Endothelial cell of umbilical vein (primary cell): Measurements from ENCODE around the gene TTC3. TPM values are rescaled to one million over a fixed set of nuclear protein-coding genes. Genes with fewer than 3 reads are reported as not detected.

Experiments used
- BruUV-seq: library from RNA; stranded (reverse); fragments of 400-500 nt; replicated peaks from 2 replicates; lab custom pipeline; 2021; lab: Mats Ljungman, UMichigan
- CTCF ChIA-PET: fragments of 300-600, 350-600 bp; sonication (Branson Sonifier 250); formaldehyde crosslinking; loops from one replicate; lab custom pipeline; 2021; ENCODE audit warnings: antibody characterized with exemption, inconsistent platforms; lab: Charles Lee
- POLR2A ChIA-PET: fragments of 300-600, 350-600 bp; sonication (Branson Sonifier 250); formaldehyde crosslinking; loops from one replicate; lab custom pipeline; 2021; ENCODE audit warnings: antibody characterized with exemption, inconsistent platforms; lab: Charles Lee
- DNase-seq: peaks from one replicate; pipeline ENCODE4 v3.0.0-alpha.2; 2011; ENCODE audit warnings: low read depth, low spot score
- FAIRE-seq: peaks from 2 replicates; lab custom pipeline; 2011; peaks lifted over from hg19 to GRCh38; lab: Jason Lieb, UNC
- H2AFZ ChIP-seq: 2 replicates; pipeline ENCODE4 v1.6.0; 2012; ENCODE audit warnings: low read depth, low read length, control low read depth, inconsistent platforms
- H3K27ac ChIP-seq: 2 replicates; pipeline ENCODE4 v1.5.1; 2011; ENCODE audit warnings: low read depth, mild to moderate bottlenecking, control low read depth, low read length, moderate library complexity; ENCODE audit not compliant: insufficient read depth
- H3K27me3 ChIP-seq, 2 experiments: 2 replicates each; pipeline versions ENCODE4 v1.6.0 to v1.6.1; 2011; ENCODE audit warnings: low read length in 2 of 2, mixed read lengths in 1 of 2; ENCODE audit not compliant: control insufficient read depth in 2 of 2, insufficient read depth in 2 of 2
- H3K36me3 ChIP-seq, 2 experiments: 2 replicates in 1 of 2; 3 replicates in 1 of 2; pipeline ENCODE4 v1.5.1; 2011; ENCODE audit warnings: low read length in 2 of 2, mild to moderate bottlenecking in 1 of 2, moderate library complexity in 1 of 2; ENCODE audit not compliant: control insufficient read depth in 2 of 2, insufficient read depth in 2 of 2; ENCODE audit errors: extremely low read depth in 1 of 2
- H3K4me1 ChIP-seq: 3 replicates; pipeline ENCODE4 v1.5.1; 2011; ENCODE audit warnings: mild to moderate bottlenecking, low read length; ENCODE audit not compliant: control insufficient read depth, insufficient read depth; ENCODE audit errors: extremely low read depth
- H3K4me2 ChIP-seq: 2 replicates; pipeline ENCODE4 v1.6.1; 2011; ENCODE audit warnings: low read length, control low read depth, mixed read lengths; ENCODE audit not compliant: insufficient read depth
- H3K4me3 ChIP-seq, 3 experiments: fragments of 200-600 bp in 1 of 3; sonication (generic), shearing (Covaris generic) in 1 of 3; replicated peaks in 1 of 3; 2 replicates each; pipeline ENCODE4 v1.5.1; 2011 to 2016; ENCODE audit warnings: control low read depth in 3 of 3, low read length in 3 of 3, mild to moderate bottlenecking in 2 of 3, inconsistent platforms in 1 of 3, low read depth in 1 of 3, moderate library complexity in 1 of 3; ENCODE audit not compliant: insufficient read depth in 1 of 3
- H3K79me2 ChIP-seq: 2 replicates; pipeline ENCODE4 v1.6.0; 2012; ENCODE audit warnings: low read length, inconsistent platforms; ENCODE audit not compliant: control insufficient read depth, insufficient read depth
- H3K9ac ChIP-seq: replicated peaks from 2 replicates; pipeline ENCODE3; 2011; ENCODE audit warnings: low read length, control low read depth; ENCODE audit not compliant: insufficient read depth; ENCODE audit errors: extremely low read depth
- H3K9me1 ChIP-seq: replicated peaks from 3 replicates; pipeline ENCODE4 v1.6.0; 2011; ENCODE audit warnings: mild to moderate bottlenecking, low read length; ENCODE audit not compliant: control insufficient read depth, insufficient read depth; ENCODE audit errors: extremely low read depth
- H3K9me3 ChIP-seq: replicated peaks from 2 replicates; pipeline ENCODE4 v1.5.1; 2012; ENCODE audit warnings: low read length, inconsistent platforms; ENCODE audit not compliant: control insufficient read depth, insufficient read depth
- H4K20me1 ChIP-seq: replicated peaks from 2 replicates; pipeline ENCODE3; 2011; ENCODE audit warnings: mild to moderate bottlenecking, low read length; ENCODE audit not compliant: control insufficient read depth, insufficient read depth; ENCODE audit errors: extremely low read depth
- CTCF ChIP-seq, 2 donors: IDR thresholded peaks; 1 replicate in 1 of 2; 2 replicates in 1 of 2; pipeline ENCODE4 v1.5.1; 2011; ENCODE audit warnings: low read length in 2 of 2, mild to moderate bottlenecking in 2 of 2, moderate library complexity in 2 of 2, control low read depth in 1 of 2, inconsistent platforms in 1 of 2, low read depth in 1 of 2; ENCODE audit not compliant: insufficient read depth in 1 of 2; ENCODE audit errors: extremely low read depth in 1 of 2
- EZH2 ChIP-seq: IDR thresholded peaks from 2 replicates; pipeline ENCODE4 v1.6.1; 2012; ENCODE audit warnings: borderline replicate concordance, low read depth, mild to moderate bottlenecking, moderate library complexity, low read length, inconsistent platforms; ENCODE audit not compliant: severe bottlenecking
- FOS ChIP-seq: IDR thresholded peaks from 2 replicates; pipeline ENCODE4 v1.6.1; 2011; ENCODE audit warnings: mild to moderate bottlenecking, low read length, moderate library complexity, borderline replicate concordance; ENCODE audit not compliant: insufficient read depth
- GATA2 ChIP-seq: IDR thresholded peaks from 2 replicates; pipeline ENCODE4 v1.7.0; 2011; ENCODE audit warnings: low read depth, mild to moderate bottlenecking, moderate library complexity, mixed read lengths, low read length; ENCODE audit not compliant: insufficient read length, insufficient read depth
- JUN ChIP-seq: IDR thresholded peaks from 2 replicates; pipeline ENCODE4 v1.6.1; 2011; ENCODE audit warnings: borderline replicate concordance, low read depth; ENCODE audit not compliant: insufficient read length, insufficient read depth
- MAX ChIP-seq: IDR thresholded peaks from 2 replicates; pipeline ENCODE4 v1.6.1; 2011; ENCODE audit not compliant: insufficient read depth, insufficient read length
- MYC ChIP-seq: IDR thresholded peaks from one replicate; pipeline ENCODE4 v1.6.1; 2011; ENCODE audit warnings: mild to moderate bottlenecking, low read depth, low read length
- POLR2A ChIP-seq: IDR thresholded peaks from 2 replicates; pipeline ENCODE4 v1.6.1; 2012; ENCODE audit warnings: low read depth, mild to moderate bottlenecking, control low read depth, low read length
- POLR2AphosphoS5 ChIP-seq: IDR thresholded peaks from 2 replicates; pipeline ENCODE4 v1.6.1; 2012; ENCODE audit warnings: low read depth, mild to moderate bottlenecking, control low read depth, low read length, moderate library complexity; ENCODE audit not compliant: insufficient read depth
- dilution Hi-C: fragments of 300-500 bp; cut with MboI; formaldehyde crosslinking; loops from one replicate; pipeline ENCODE4 v1.15.0; 2019; ENCODE audit warnings: low sequenced_read_pairs; ENCODE audit not compliant: extremely low pct_ligation_motif_present
- intact Hi-C: fragments of 100-400 bp; cut with micrococcal nuclease; formaldehyde crosslinking; loops from one replicate; pipeline ENCODE4 v1.10.0; 2022
- polyA plus RNA-seq, 4 experiments: library from polyadenylated mRNA; depleted of rRNA in 3 of 4; stranded (reverse) in 3 of 4; unstranded in 1 of 4; fragments of >200 nt; gene quantifications; 2 replicates each; pipeline versions ENCODE4 v1.2.1 to v1.2.3, GENCODE V29; 2011 to 2012; ENCODE audit warnings: missing spikeins in 1 of 4
- total RNA-seq: library from RNA; stranded (reverse); gene quantifications from 2 replicates; pipeline ENCODE4 v1.2.3, GENCODE V29; 2021

Gene TTC3
- total and polyA plus RNA-seq, 2 donors (not counting 3 experiments of a cell fraction or from before 2014, with no cell fraction given), result 26.2 to 113 TPM

- Histone ChIP-seq H3K36me3 (peaks cover 13 to 15% of the 10 kb centered on the region in 2 experiments), H2AFZ (no peak overlapping the region), H3K4me1 (no peaks in the 10 kb centered on the region), H3K4me2 (no peak overlapping the region), H3K9ac (no peak overlapping the region), H3K9me1 (no peaks in the 10 kb centered on the region), H3K4me3 (no peak overlapping the region), H3K9me3 (no peaks in the 10 kb centered on the region), H3K79me2 (no peaks in the 10 kb centered on the region), H3K27me3 (no peaks in the 10 kb centered on the region), H3K27ac (no peak overlapping the region), H4K20me1 (no peaks in the 10 kb centered on the region)
- CTCF ChIA-PET, result no interaction called here
- DNase-seq, result no peak
- no TSS peak for BruUV-seq
- no peak for FAIRE-seq
- TF ChIP-seq GATA2 (no peak), POLR2A (no peak), JUN (no peak), POLR2AphosphoS5 (no peak), MYC (no peak), FOS (no peak), CTCF (IDR thresholded peaks at IDR 0.05; ENCODE audit: extremely low read depth in 1 of 2, insufficient read depth in 1 of 2, low read depth in 1 of 2, low read length in 2 of 2) (no peak), MAX (no peak), EZH2 (no peak)
- dilution Hi-C loops (no loop called here), intact Hi-C loops (no loop called here)
- POLR2A ChIA-PET, result no interaction called here
Measured at GRCh38 chr21:37195610-37196009, 122.6 kb downstream of the TTC3 start.
